Nephron (organoid): ENCODE results near the gene SPATA6L.

Source experiments
- H3K27ac Mint-ChIP-seq, 3 experiments: 2 replicates each; pipeline ENCODE4 v1.8.0; 2020; ENCODE audit warnings: mixed read lengths in 3 of 3, mild to moderate bottlenecking in 2 of 3, moderate library complexity in 1 of 3
- H3K27me3 Mint-ChIP-seq: 2 replicates; pipeline ENCODE4 v1.8.0; 2021; ENCODE audit warnings: low read depth, mild to moderate bottlenecking, moderate library complexity, mixed read lengths
- H3K36me3 Mint-ChIP-seq: 2 replicates; pipeline ENCODE4 v1.8.0; 2020; ENCODE audit warnings: low read depth, mixed read lengths
- H3K4me1 Mint-ChIP-seq: 2 replicates; pipeline ENCODE4 v1.8.0; 2020; ENCODE audit warnings: mixed read lengths
- H3K4me3 Mint-ChIP-seq, 3 experiments: 2 replicates each; pipeline ENCODE4 v1.8.0; 2020; ENCODE audit warnings: mild to moderate bottlenecking in 3 of 3, mixed read lengths in 3 of 3, moderate library complexity in 2 of 3
- H3K9me3 Mint-ChIP-seq: 2 replicates; pipeline ENCODE4 v1.8.0; 2020; ENCODE audit warnings: mixed read lengths
- CTCF ChIP-seq, 3 experiments: fragments of 200-600 bp; sonication (generic); IDR thresholded peaks; one replicate each; pipeline ENCODE4 v1.5.0; 2021; ENCODE audit warnings: antibody characterized with exemption in 3 of 3; ENCODE audit not compliant: unreplicated experiment in 3 of 3

Gene SPATA6L

DNA sequence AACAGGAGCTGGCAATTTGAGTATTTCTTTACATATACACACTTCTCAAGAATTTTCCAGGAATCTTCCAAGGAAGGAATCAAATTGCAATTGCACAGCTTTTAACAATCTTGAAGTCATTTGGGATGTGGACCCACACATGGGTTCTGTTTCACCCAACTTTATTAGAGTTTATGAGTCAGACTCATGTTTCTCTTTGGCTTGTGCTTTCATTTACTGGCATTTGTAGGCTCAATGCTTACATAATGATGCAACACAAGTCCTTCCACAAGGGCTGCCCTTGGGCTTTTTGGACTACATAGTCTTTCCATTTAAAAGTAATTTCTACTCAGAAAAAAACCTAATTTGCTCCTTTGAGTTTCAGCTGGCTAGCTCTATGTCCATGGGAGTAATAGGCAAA, 8.5 kb upstream of the SPATA6L start:
- Mint-ChIP-seq H3K27ac (no peak overlapping the region), H3K27me3 (no peaks in the 10 kb centered on the region), H3K4me3 (no peak overlapping the region), H3K36me3 (no peaks in the 10 kb centered on the region), H3K4me1 (no peaks in the 10 kb centered on the region), H3K9me3 (no peaks in the 10 kb centered on the region)
- TF ChIP-seq CTCF (IDR thresholded peaks at IDR 0.05; ENCODE audit: unreplicated experiment in 3 of 3) = no peak

- Mint-ChIP-seq H3K4me1 (no peaks in the 10 kb centered on the region), H3K27me3 (peaks cover 7% of the 10 kb centered on the region), H3K36me3 (no peaks in the 10 kb centered on the region), H3K9me3 (no peaks in the 10 kb centered on the region), H3K27ac (no peak overlapping the region), H3K4me3 (no peak overlapping the region)
- no peak for TF ChIP-seq CTCF (IDR thresholded peaks at IDR 0.05; ENCODE audit: unreplicated experiment in 3 of 3)
These were observed 5.5 kb upstream of the SPATA6L start for GRCh38 chr9:4671737-4672136.

DNA sequence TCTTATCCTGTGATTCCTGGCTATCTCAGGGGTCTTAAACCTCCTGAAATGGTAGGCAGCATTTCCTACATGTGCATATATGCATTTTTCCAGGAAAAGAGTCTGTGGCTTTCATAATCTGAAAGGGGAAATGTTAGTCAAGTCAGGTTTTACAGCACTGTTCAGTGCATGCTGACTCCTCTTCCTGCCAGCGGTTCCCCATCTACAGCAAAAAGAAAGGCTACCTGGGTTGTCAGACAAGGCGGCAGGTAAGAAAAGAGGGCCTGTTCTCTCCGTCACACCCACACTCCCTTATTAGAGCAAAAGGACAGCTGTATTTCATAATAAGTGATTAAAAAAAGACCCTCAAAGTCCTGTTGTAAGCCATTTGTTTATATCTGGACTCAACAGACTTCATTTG, 4.3 kb upstream of the SPATA6L start:
- Mint-ChIP-seq H3K4me3 (no peak overlapping the region), H3K27me3 (peaks cover 11% of the 10 kb centered on the region), H3K27ac (no peak overlapping the region), H3K36me3 (no peaks in the 10 kb centered on the region), H3K4me1 (peaks cover 11% of the 10 kb centered on the region), H3K9me3 (no peaks in the 10 kb centered on the region)
- no peak for TF ChIP-seq CTCF (IDR thresholded peaks at IDR 0.05; ENCODE audit: unreplicated experiment in 3 of 3)

DNA sequence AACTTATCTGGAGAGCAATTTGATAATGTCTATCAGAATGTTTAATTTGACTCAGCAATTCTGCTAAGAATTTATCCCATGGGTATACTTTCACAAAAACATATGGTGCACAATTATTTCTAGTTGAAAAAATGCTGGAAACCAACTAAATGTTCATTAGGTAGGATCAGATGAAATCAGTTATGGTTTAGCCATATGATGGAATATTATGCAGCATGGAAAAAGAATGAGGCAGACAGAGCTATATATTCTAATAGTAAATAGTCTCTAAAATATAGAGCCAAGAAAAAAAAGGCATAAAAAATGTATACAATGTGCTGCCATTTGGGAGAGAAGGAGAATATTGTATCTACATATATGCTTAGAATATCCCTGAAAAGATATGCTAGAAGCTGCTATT, 3.6 kb upstream of the SPATA6L start:
- Mint-ChIP-seq H3K9me3 (no peaks in the 10 kb centered on the region), H3K4me1 (peaks cover 17% of the 10 kb centered on the region), H3K4me3 (no peak overlapping the region), H3K27ac (no peak overlapping the region), H3K27me3 (peaks cover 11% of the 10 kb centered on the region), H3K36me3 (no peaks in the 10 kb centered on the region)
- no peak for TF ChIP-seq CTCF (IDR thresholded peaks at IDR 0.05; ENCODE audit: unreplicated experiment in 3 of 3)

DNA sequence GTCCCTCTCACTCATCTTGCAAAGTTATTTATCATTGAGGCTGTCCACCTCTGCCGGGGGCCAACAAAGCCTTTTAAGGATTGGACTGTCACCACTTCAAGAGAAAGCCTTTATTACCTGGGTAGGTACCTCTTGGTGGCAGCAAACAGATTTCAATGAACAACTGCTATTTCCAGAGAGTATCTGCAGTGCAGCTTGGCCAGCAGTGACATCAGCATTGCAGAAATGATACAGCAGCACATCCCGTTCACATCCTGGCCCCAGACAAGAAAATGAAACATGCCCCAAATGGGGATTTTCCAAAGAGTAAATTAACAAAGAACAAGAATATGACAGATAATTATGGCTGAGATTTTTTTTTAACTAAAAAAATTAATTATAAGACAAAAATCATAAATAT, 2.3 kb upstream of the SPATA6L start:
- Mint-ChIP-seq H3K4me3 (no peak overlapping the region), H3K27ac (no peak overlapping the region), H3K27me3 (peaks cover 11% of the 10 kb centered on the region), H3K9me3 (no peaks in the 10 kb centered on the region), H3K36me3 (no peaks in the 10 kb centered on the region), H3K4me1 (peaks cover 22% of the 10 kb centered on the region)
- TF ChIP-seq CTCF (IDR thresholded peaks at IDR 0.05; ENCODE audit: unreplicated experiment in 3 of 3) = no peak

- no peak for TF ChIP-seq CTCF (IDR thresholded peaks at IDR 0.05; ENCODE audit: unreplicated experiment in 3 of 3)
- H3K36me3 Mint-ChIP-seq = no peaks in the 10 kb centered on the region
- H3K27me3 Mint-ChIP-seq = peaks cover 15% of the 10 kb centered on the region
- peaks cover 30% of the 10 kb centered on the region for H3K4me1 Mint-ChIP-seq
- H3K27ac Mint-ChIP-seq = no peak overlapping the region
- H3K9me3 Mint-ChIP-seq = no peaks in the 10 kb centered on the region
- H3K4me3 Mint-ChIP-seq = peak overlapping the region; percentile 2 to 24 (median 10)
These were observed 1.4 kb upstream of the SPATA6L start for GRCh38 chr9:4667681-4668080.
